ENCODE data around the gene CAD. TPM values are rescaled to one million over a fixed set of nuclear protein-coding genes. Genes with fewer than 3 reads are reported as not detected.

The CAD gene
- total RNA-seq, 1 donor from 2014 or later: 7.7 TPM

DNA sequence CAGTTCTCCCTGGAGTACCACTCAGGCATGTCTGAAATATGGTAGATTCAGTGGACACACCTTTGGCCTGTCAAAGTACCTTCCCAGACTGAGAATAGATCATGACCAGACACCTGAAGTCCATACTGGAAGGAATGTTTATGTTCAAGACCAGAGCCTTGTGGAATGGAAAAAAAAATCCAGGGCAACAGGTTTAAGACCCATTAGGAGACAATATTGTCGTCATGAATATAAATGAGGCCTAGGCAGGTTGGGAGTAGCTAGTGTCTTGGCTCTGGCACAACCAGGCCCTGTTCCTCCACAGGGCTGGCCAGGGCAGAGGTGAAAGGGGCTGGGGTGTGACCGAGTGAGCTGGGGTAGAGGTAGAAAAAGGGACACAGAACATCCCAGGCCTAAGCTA is 18.5 kb upstream of the CAD start:
- Histone ChIP-seq H3K4me3 (no peak overlapping the region), H3K4me1 (no peaks in the 10 kb centered on the region)

DNA sequence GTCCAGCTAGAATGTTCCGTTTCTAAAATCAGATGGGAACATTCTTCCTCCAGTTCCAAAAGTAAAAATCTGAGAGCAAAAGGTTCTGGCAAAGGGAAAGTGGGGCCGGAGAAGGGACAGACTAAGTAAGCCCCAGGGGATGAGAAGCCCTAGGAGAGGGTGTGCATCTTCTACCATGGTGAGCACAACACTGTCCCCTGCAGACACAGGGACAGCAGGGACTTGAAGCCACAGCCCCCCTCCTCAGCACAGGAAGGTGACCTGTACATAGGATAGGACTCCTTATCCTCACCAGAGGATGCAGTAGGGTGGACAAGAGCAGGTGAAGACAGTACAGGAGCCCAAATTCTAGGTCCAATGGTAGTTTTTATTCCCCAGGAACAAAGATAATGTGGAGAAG is 17.9 kb upstream of the CAD start:
- no peak for DNase-seq
- H3K36me3 ChIP-seq: peaks cover 42% of the 10 kb centered on the region

More for the DNA sequence above, 18.5 kb upstream of the CAD start:
- no peak for DNase-seq
- H3K36me3 ChIP-seq: peaks cover 36% of the 10 kb centered on the region
- no peak overlapping the region for H3K27ac ChIP-seq (replicated peaks)
- intact Hi-C loops (cut with micrococcal nuclease): no loop called here
- no peaks in the 10 kb centered on the region for H3K27me3 ChIP-seq (ENCODE audit: low read depth)
- H3K9me3 ChIP-seq (replicated peaks): no peaks in the 10 kb centered on the region
- TF ChIP-seq, protein P1, sequence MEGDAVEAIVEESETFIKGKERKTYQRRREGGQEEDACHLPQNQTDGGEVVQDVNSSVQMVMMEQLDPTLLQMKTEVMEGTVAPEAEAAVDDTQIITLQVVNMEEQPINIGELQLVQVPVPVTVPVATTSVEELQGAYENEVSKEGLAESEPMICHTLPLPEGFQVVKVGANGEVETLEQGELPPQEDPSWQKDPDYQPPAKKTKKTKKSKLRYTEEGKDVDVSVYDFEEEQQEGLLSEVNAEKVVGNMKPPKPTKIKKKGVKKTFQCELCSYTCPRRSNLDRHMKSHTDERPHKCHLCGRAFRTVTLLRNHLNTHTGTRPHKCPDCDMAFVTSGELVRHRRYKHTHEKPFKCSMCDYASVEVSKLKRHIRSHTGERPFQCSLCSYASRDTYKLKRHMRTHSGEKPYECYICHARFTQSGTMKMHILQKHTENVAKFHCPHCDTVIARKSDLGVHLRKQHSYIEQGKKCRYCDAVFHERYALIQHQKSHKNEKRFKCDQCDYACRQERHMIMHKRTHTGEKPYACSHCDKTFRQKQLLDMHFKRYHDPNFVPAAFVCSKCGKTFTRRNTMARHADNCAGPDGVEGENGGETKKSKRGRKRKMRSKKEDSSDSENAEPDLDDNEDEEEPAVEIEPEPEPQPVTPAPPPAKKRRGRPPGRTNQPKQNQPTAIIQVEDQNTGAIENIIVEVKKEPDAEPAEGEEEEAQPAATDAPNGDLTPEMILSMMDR (IDR thresholded peaks at IDR 0.05; ENCODE audit: borderline replicate concordance): no peak

DNA sequence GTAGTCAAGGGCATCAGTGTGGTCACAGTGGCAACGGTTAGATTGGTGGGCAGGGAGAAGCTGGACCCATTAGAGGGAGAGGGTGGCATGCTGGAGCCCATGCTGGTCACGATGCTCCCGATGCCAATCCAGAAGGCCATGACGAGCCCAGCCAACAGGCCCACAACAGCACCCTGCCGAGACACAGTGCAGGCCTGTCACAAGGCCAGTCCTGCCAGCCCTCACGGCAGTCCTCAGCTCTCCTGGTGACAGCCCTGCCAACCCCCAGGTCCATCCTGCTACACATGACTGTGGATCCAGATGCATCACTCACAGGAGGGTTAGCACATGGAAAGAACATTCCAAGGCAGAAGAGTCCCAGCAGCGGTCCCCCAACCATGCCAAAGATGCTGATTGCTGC is 15.5 kb upstream of the CAD start:
- Histone ChIP-seq H3K27me3 (ENCODE audit: low read depth) (no peaks in the 10 kb centered on the region), H3K9me3 (replicated peaks) (no peaks in the 10 kb centered on the region), H3K4me1 (no peaks in the 10 kb centered on the region), H3K4me3 (no peak overlapping the region), H3K36me3 (peaks cover 66% of the 10 kb centered on the region), H3K27ac (replicated peaks) (no peak overlapping the region)
- intact Hi-C loops (cut with micrococcal nuclease): no loop called here
- DNase-seq: no peak
- TF ChIP-seq, protein P1 (IDR thresholded peaks at IDR 0.05; ENCODE audit: borderline replicate concordance): no peak

More for the DNA sequence above, 17.9 kb upstream of the CAD start:
- no peak overlapping the region for H3K27ac ChIP-seq (replicated peaks)
- H3K27me3 ChIP-seq (ENCODE audit: low read depth): no peaks in the 10 kb centered on the region
- no peak overlapping the region for H3K4me3 ChIP-seq
- no peaks in the 10 kb centered on the region for H3K9me3 ChIP-seq (replicated peaks)
- H3K4me1 ChIP-seq: no peaks in the 10 kb centered on the region
- TF ChIP-seq, protein P1 (IDR thresholded peaks at IDR 0.05; ENCODE audit: borderline replicate concordance): no peak
- intact Hi-C loops (cut with micrococcal nuclease): no loop called here

DNA sequence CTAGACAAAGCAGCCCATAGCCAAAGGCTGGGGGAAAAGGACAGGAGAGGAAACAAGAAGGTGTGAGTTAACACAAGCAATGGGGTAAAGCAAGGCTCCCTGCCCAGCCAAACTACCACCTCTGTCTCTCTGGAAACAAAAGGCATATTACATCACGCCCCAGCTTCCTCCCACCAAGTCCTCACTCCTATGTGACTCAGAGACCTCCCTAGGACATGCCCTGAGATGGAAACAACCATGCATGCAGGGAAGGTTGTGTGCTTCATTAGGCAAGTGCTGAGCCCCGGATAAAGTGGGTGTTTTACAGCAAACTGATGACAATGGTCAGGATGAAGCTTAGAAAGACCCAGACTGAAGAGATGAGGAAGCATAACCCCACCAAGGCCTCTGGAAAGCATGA is 14.3 kb upstream of the CAD start:
- no peak for DNase-seq
- H3K9me3 ChIP-seq (replicated peaks): no peaks in the 10 kb centered on the region
- no peak overlapping the region for H3K4me3 ChIP-seq
- no peaks in the 10 kb centered on the region for H3K4me1 ChIP-seq
- H3K27me3 ChIP-seq (ENCODE audit: low read depth): no peaks in the 10 kb centered on the region
- intact Hi-C loops (cut with micrococcal nuclease): no loop called here
- H3K36me3 ChIP-seq: peaks cover 77% of the 10 kb centered on the region
- no peak overlapping the region for H3K27ac ChIP-seq (replicated peaks)
- TF ChIP-seq, protein P1 (IDR thresholded peaks at IDR 0.05; ENCODE audit: borderline replicate concordance): no peak

DNA sequence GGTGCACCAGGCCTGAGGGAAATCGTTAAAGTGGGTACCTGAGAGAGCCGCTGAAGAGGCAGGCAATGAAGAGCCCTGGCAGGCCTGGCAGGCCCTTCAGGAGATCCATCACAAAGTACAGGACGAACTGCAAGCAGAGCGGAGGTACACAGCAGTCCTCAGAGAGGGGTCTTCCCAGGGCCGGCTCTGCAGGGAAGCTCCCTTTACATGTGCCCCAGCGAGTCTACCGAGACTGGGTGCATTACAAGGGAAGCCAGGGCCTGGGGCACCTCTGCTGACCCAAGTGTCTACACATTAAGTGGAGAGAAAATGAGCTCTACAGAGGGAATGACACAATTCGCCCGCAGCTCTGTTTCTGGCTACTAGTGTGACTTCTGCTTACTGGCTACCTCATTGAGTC is 13.4 kb upstream of the CAD start:
- no peak for DNase-seq
- no peaks in the 10 kb centered on the region for H3K4me1 ChIP-seq
- H3K4me3 ChIP-seq: no peak overlapping the region
- TF ChIP-seq, protein P1 (IDR thresholded peaks at IDR 0.05; ENCODE audit: borderline replicate concordance): no peak
- no peaks in the 10 kb centered on the region for H3K27me3 ChIP-seq (ENCODE audit: low read depth)
- peaks cover 86% of the 10 kb centered on the region for H3K36me3 ChIP-seq
- no peaks in the 10 kb centered on the region for H3K9me3 ChIP-seq (replicated peaks)
- intact Hi-C loops (cut with micrococcal nuclease): no loop called here
- H3K27ac ChIP-seq (replicated peaks): no peak overlapping the region

DNA sequence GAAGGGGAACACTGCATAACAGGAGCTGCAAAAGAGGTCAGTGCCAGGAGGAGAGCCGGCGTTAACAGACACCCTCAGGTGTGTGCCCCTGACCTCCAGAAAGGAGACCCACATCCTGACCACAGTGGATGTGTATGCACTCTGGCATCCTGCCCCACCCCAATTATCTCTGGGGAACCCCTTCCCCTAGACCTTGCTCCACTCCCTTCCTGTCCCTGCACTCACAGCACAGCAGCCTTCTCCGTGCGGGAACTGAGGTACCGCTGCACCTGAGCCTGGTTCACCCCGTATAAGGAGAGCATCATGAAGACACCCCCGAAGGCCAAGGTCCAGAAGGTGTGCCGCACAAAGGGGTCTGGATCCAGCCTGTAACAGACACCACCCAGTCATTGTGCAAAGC is 12.6 kb upstream of the CAD start:
- peaks cover 93% of the 10 kb centered on the region for H3K36me3 ChIP-seq
- intact Hi-C loops (cut with micrococcal nuclease): no loop called here
- no peaks in the 10 kb centered on the region for H3K27me3 ChIP-seq (ENCODE audit: low read depth)
- H3K9me3 ChIP-seq (replicated peaks): no peaks in the 10 kb centered on the region
- H3K4me1 ChIP-seq: no peaks in the 10 kb centered on the region
- TF ChIP-seq, protein P1 (IDR thresholded peaks at IDR 0.05; ENCODE audit: borderline replicate concordance): no peak
- no peak overlapping the region for H3K27ac ChIP-seq (replicated peaks)
- no peak for DNase-seq
- H3K4me3 ChIP-seq: no peak overlapping the region

All from left ventricle myocardium inferior (tissue), 1 donor.